ENCODE data around the gene PARVB. TPM values are rescaled to one million over a fixed set of nuclear protein-coding genes. Genes with fewer than 3 reads are reported as not detected.

PARVB gene
- total RNA-seq, 4 donors from 2014 or later, result 3.3 to 20.8 (median 11.7) TPM

DNA sequence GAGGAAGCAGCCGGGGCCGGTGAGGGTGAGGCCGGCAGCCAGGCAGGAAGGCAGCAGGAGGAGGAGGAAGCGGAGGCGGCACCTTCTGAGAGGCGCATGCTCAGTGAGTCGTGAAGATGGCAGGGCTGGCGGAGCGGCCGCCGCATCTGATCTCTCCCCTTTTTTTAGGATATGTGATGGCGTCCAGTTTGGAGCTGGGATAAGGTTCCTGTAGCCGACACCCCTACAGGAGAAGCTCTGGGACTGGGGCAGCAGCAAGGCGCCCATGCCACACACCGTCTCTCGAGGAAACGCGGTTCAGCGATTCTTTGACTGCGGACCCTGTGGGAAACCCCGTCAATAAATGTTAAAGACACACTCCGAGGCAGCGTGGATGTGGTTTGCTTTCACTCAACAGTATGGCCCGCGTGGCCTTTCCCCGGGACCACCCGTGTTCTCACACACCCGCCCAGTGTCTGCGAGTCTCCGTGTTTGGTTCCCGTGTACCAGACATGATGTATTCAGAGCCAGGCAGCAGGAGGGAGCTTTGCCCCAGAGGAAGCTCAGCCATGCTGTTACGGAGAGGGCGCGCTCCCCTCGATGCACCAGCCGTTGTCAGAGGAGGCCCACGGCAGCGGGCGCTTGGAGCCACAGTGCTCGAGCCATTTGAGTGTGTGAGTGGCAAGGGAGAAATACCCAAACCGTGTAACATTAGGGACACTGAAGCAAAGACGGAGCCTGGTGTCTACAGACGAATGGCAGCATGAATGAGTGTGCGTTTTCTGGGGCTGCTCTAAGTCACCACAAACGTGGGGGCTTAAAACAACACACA lies 27.7 kb upstream of the PARVB start:
- TF ChIP-seq, protein P1, sequence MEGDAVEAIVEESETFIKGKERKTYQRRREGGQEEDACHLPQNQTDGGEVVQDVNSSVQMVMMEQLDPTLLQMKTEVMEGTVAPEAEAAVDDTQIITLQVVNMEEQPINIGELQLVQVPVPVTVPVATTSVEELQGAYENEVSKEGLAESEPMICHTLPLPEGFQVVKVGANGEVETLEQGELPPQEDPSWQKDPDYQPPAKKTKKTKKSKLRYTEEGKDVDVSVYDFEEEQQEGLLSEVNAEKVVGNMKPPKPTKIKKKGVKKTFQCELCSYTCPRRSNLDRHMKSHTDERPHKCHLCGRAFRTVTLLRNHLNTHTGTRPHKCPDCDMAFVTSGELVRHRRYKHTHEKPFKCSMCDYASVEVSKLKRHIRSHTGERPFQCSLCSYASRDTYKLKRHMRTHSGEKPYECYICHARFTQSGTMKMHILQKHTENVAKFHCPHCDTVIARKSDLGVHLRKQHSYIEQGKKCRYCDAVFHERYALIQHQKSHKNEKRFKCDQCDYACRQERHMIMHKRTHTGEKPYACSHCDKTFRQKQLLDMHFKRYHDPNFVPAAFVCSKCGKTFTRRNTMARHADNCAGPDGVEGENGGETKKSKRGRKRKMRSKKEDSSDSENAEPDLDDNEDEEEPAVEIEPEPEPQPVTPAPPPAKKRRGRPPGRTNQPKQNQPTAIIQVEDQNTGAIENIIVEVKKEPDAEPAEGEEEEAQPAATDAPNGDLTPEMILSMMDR (IDR thresholded peaks at IDR 0.05), result no peak
- peak in 1 of 4 donors; percentile 11 for TF ChIP-seq POLR2A (IDR thresholded peaks at IDR 0.05)
- WGBS, 2 donors, result 58 to 89% methylated on average over 16 to 34 of the region's 45 CpGs

DNA sequence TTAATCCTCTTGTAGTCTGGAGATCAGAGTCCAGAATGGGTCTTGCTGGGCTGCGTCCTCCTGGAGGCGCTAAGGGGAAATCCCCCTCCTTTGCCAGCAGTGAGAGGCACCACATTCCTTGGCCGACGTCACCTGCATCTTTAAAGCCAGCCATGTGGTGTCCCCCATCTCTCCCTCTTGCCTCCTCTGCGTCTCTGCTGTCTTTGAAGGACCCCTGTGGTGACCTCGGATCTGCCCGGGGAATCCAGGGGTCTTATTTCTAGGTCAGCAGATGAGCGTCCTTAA lies 27.2 kb upstream of the PARVB start:
- no peak overlapping the region for H3K4me3 ChIP-seq
- H3K9me3 ChIP-seq, result no peaks in the 10 kb centered on the region
- H3K27me3 ChIP-seq, result no peaks in the 10 kb centered on the region
- no peak for DNase-seq
- peaks cover 0 to 14% (median 2%) of the 10 kb centered on the region in 3 donors for H3K4me1 ChIP-seq
- no peak overlapping the region for H3K27ac ChIP-seq
- no peak for TF ChIP-seq POLR2A (IDR thresholded peaks at IDR 0.05)
- TF ChIP-seq, protein P1 (IDR thresholded peaks at IDR 0.05), result no peak
- peaks cover 17 to 85% (median 32%) of the 10 kb centered on the region in 3 donors for H3K36me3 ChIP-seq
- intact Hi-C loops (cut with DNase I), result no loop called here
- WGBS, 2 donors, result 82 to 88% methylated on average over 5 to 8 of the region's 8 CpGs

More for the DNA sequence above, 27.7 kb upstream of the PARVB start:
- peak; percentile 26 for DNase-seq
- no peaks in the 10 kb centered on the region for H3K9me3 ChIP-seq
- peak overlapping the region in 2 of 4 donors; percentile 21 to 39 for H3K27ac ChIP-seq
- H3K4me1 ChIP-seq, result peaks cover 0 to 14% (median 2%) of the 10 kb centered on the region in 3 donors
- H3K4me3 ChIP-seq, result peak overlapping the region in 2 of 4 donors; percentile 31 to 52
- no peaks in the 10 kb centered on the region for H3K27me3 ChIP-seq
- peaks cover 17 to 91% (median 37%) of the 10 kb centered on the region in 3 donors for H3K36me3 ChIP-seq
- intact Hi-C loops (cut with DNase I), result no loop called here

DNA sequence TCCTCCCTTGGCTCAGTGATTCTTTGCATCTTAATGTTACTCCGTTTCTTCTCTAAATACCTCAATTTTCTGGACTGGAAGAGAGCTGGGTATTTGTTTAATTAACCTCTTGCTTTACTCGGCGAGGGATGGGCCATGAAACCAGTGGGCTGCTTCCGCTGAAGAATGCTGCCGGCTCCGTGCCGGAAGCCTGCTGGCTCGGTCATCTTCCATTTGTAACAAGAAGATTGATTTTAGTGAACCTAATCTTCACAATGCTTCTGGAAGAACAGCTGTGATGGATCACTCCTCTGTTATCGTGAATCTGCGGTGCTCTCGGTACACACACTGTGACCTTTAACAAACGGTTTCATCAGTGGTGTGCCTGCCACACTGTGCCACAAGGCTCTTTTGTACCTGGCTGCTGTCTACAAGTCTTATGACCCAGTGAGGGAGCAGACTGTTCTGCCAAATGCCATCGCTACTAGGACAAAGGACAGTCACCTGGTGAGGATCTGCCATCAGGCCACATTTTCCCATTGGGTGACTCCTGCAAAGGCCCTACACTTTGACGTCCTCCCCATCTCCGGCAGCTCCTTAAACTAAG lies 25.3 kb upstream of the PARVB start:
- H3K36me3 ChIP-seq, result peaks cover 10 to 70% (median 30%) of the 10 kb centered on the region in 3 donors
- no peaks in the 10 kb centered on the region for H3K9me3 ChIP-seq
- intact Hi-C loops (cut with DNase I), result no loop called here
- H3K4me3 ChIP-seq, result no peak overlapping the region
- 82 to 91% methylated on average over 10 to 13 of the region's 15 CpGs for WGBS, 2 donors
- no peak overlapping the region for H3K27ac ChIP-seq
- no peaks in the 10 kb centered on the region for H3K27me3 ChIP-seq
- DNase-seq, result no peak
- TF ChIP-seq, protein P1 (IDR thresholded peaks at IDR 0.05), result no peak
- no peak for TF ChIP-seq POLR2A (IDR thresholded peaks at IDR 0.05)
- peaks cover 0 to 5% (median 0%) of the 10 kb centered on the region in 3 donors for H3K4me1 ChIP-seq

DNA sequence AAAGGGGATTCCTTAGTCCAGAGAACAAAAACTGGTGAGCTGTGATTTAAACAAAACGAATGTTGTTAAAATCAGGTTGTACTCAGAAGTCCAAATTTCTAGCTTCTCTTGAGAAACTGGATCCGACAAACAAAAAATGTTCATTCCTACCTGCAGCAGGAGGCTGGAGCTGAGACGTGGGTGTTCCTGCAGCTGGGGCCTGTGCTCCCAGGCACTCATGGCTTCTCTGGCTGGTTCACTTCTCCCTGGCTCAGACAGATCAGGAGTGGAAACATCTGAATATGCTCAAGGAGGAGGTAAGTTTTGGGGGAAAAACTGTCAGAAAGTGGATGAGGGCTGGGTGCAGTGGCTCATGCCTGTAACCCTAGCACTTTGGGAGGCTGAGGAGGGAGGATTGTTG lies 24.7 kb upstream of the PARVB start:
- WGBS, 2 donors, result 91 to 98% methylated on average over 3 of the region's 3 CpGs
- no peaks in the 10 kb centered on the region for H3K9me3 ChIP-seq
- intact Hi-C loops (cut with DNase I), result no loop called here
- no peak overlapping the region for H3K4me3 ChIP-seq
- no peaks in the 10 kb centered on the region for H3K27me3 ChIP-seq
- no peak for DNase-seq
- no peak overlapping the region for H3K27ac ChIP-seq
- TF ChIP-seq POLR2A (IDR thresholded peaks at IDR 0.05), result no peak
- TF ChIP-seq, protein P1 (IDR thresholded peaks at IDR 0.05), result no peak
- peaks cover 0 to 5% (median 0%) of the 10 kb centered on the region in 3 donors for H3K4me1 ChIP-seq
- H3K36me3 ChIP-seq, result peaks cover 10 to 64% (median 25%) of the 10 kb centered on the region in 3 donors

DNA sequence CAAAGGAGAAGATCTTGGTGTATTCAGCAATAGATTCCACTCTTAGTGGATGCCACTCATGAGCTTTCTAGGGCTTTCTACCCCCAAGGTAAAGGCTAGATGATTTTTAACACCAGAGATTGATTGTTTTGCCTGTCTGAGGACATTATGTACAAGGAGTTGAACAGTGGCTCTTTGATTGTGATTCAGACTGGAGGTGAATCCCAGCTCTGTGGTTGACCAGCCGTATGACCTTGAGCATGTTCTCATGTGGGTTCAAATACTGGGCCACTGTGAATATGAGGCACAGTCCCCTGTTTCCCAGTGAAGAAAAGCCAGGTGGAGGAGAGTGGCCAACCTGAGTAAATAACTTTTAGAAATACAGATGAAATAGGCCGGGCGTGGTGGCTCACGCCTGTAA lies 24.0 kb upstream of the PARVB start:
- TF ChIP-seq POLR2A (IDR thresholded peaks at IDR 0.05), result no peak
- TF ChIP-seq, protein P1 (IDR thresholded peaks at IDR 0.05), result no peak
- H3K27ac ChIP-seq, result no peak overlapping the region
- DNase-seq, result no peak
- H3K9me3 ChIP-seq, result no peaks in the 10 kb centered on the region
- peaks cover 10 to 57% (median 19%) of the 10 kb centered on the region in 3 donors for H3K36me3 ChIP-seq
- intact Hi-C loops (cut with DNase I), result no loop called here
- H3K27me3 ChIP-seq, result no peaks in the 10 kb centered on the region
- H3K4me1 ChIP-seq, result peaks cover 0 to 5% (median 0%) of the 10 kb centered on the region in 3 donors
- no peak overlapping the region for H3K4me3 ChIP-seq
- 85 to 90% methylated on average over 4 of the region's 4 CpGs for WGBS, 2 donors

Data from esophagus squamous epithelium (tissue), 5 donors.